Neural cell (in vitro differentiated cells): Measurements from ENCODE around the gene BNIP5. TPM values are rescaled to one million over a fixed set of nuclear protein-coding genes. Genes with fewer than 3 reads are reported as not detected.

ENCODE experiments used
- H2AFZ ChIP-seq: fragments of 200-600, 300-800 bp; sonication (generic), shearing (Covaris generic); 2 replicates; pipeline ENCODE4 v1.6.0; 2014; ENCODE audit warnings: low read depth, mild to moderate bottlenecking, antibody characterized with exemption, low read length, moderate library complexity
- H3F3A ChIP-seq: fragments of 200-600 bp; shearing (Covaris generic); 2 replicates; pipeline ENCODE4 v1.6.1; 2016; ENCODE audit warnings: mild to moderate bottlenecking, moderate library complexity, mixed read lengths, antibody characterized with exemption, low read length; ENCODE audit not compliant: insufficient read depth, poor library complexity, severe bottlenecking
- H3K27ac ChIP-seq: fragments of 200-600, 300-800 bp; sonication (generic), shearing (Covaris generic); 2 replicates; pipeline ENCODE4 v1.5.1; 2014; ENCODE audit warnings: mild to moderate bottlenecking, low read length, moderate library complexity
- H3K27me3 ChIP-seq: fragments of 300-800, 200-600 bp; sonication (generic), shearing (Covaris generic); 2 replicates; pipeline ENCODE4 v1.6.0; 2014; ENCODE audit warnings: mild to moderate bottlenecking, low read depth, low read length, moderate library complexity; ENCODE audit not compliant: insufficient read depth
- H3K36me3 ChIP-seq: fragments of 300-800, 200-600 bp; sonication (generic), shearing (Covaris generic); 2 replicates; pipeline ENCODE4 v1.5.1; 2014; ENCODE audit warnings: mild to moderate bottlenecking, antibody characterized with exemption, low read length, moderate library complexity; ENCODE audit not compliant: insufficient read depth
- H3K4me2 ChIP-seq: fragments of 300-800, 200-600 bp; sonication (generic), shearing (Covaris generic); 2 replicates; pipeline ENCODE4 v1.6.0; 2014; ENCODE audit warnings: mild to moderate bottlenecking, low read length
- H3K4me3 ChIP-seq: fragments of 300-800, 200-600 bp; sonication (generic), shearing (Covaris generic); 2 replicates; pipeline ENCODE4 v1.5.1; 2014; ENCODE audit warnings: mild to moderate bottlenecking, low read length, moderate library complexity
- H3K79me2 ChIP-seq: fragments of 200-600 bp; shearing (Covaris generic); replicated peaks from 2 replicates; pipeline ENCODE4 v1.6.0; 2014; ENCODE audit warnings: mild to moderate bottlenecking, low read length, moderate library complexity; ENCODE audit not compliant: insufficient read depth
- H3K9ac ChIP-seq: fragments of 300-800, 200-600 bp; sonication (generic), shearing (Covaris generic); 2 replicates; pipeline ENCODE4 v1.6.1; 2016; ENCODE audit warnings: mild to moderate bottlenecking, low read length, mixed read lengths
- H3K9me2 ChIP-seq: fragments of 200-600 bp; shearing (Covaris generic); 2 replicates; pipeline ENCODE4 v1.6.1; 2016; ENCODE audit warnings: mild to moderate bottlenecking, low read length, mixed read lengths; ENCODE audit not compliant: insufficient read depth
- H3K9me3 ChIP-seq: fragments of 200-600, 300-800 bp; sonication (generic), shearing (Covaris generic); 2 replicates; pipeline ENCODE4 v1.6.1; 2016; ENCODE audit warnings: mild to moderate bottlenecking, mixed run types, low read length, moderate library complexity, mixed read lengths
- H4K20me1 ChIP-seq: fragments of 200-600 bp; shearing (Covaris generic); 2 replicates; pipeline ENCODE4 v1.6.1; 2016; ENCODE audit warnings: mild to moderate bottlenecking, mixed run types; ENCODE audit not compliant: insufficient read depth
- CTCF ChIP-seq: fragments of 450-650 bp; IDR thresholded peaks from 2 replicates; pipeline ENCODE4 v1.5.1; 2014; ENCODE audit warnings: antibody characterized with exemption, mild to moderate bottlenecking, moderate library complexity; ENCODE audit not compliant: poor library complexity, severe bottlenecking
- EP300 ChIP-seq: fragments of 450-650 bp; conservative IDR thresholded peaks from 2 replicates; pipeline ENCODE4 v1.6.1; 2014; ENCODE audit warnings: antibody characterized with exemption, mild to moderate bottlenecking, moderate library complexity; ENCODE audit not compliant: poor library complexity, severe bottlenecking
- EZH2 ChIP-seq: fragments of 200-600, 300-800 bp; shearing (Covaris generic), sonication (generic); IDR thresholded peaks from 2 replicates; pipeline ENCODE4 v1.6.1; 2014; ENCODE audit warnings: antibody characterized with exemption, low read length, borderline replicate concordance, mild to moderate bottlenecking; ENCODE audit not compliant: insufficient read depth, poor library complexity, severe bottlenecking
- MXI1 ChIP-seq: fragments of 450-650 bp; conservative IDR thresholded peaks from 2 replicates; pipeline ENCODE4 v1.6.1; 2014; ENCODE audit warnings: antibody characterized with exemption, mild to moderate bottlenecking; ENCODE audit not compliant: poor library complexity, severe bottlenecking
- POLR2AphosphoS5 ChIP-seq: IDR thresholded peaks from 2 replicates; pipeline ENCODE4 v1.6.1; 2012
- RAD21 ChIP-seq: fragments of 450-650 bp; conservative IDR thresholded peaks from 2 replicates; pipeline ENCODE4 v1.6.1; 2014; ENCODE audit warnings: antibody characterized with exemption, mild to moderate bottlenecking, moderate library complexity
- REST ChIP-seq: IDR thresholded peaks from 2 replicates; pipeline ENCODE4 v1.6.1; 2012; ENCODE audit warnings: borderline replicate concordance
- SMC3 ChIP-seq: fragments of 450-650 bp; conservative IDR thresholded peaks from 2 replicates; pipeline ENCODE4 v1.6.1; 2014; ENCODE audit warnings: antibody characterized with exemption, mild to moderate bottlenecking, moderate library complexity; ENCODE audit not compliant: poor library complexity
- TAF1 ChIP-seq: IDR thresholded peaks from 2 replicates; pipeline ENCODE4 v1.6.1; 2012; ENCODE audit warnings: low read depth
- polyA plus RNA-seq: library from polyadenylated mRNA; depleted of rRNA; stranded (reverse); fragments of >200 nt; gene quantifications from 2 replicates; pipeline ENCODE4 v1.2.3, GENCODE V29; 2014

BNIP5 gene
- polyA plus RNA-seq, 1 donor from 2014 or later = not detected

DNA sequence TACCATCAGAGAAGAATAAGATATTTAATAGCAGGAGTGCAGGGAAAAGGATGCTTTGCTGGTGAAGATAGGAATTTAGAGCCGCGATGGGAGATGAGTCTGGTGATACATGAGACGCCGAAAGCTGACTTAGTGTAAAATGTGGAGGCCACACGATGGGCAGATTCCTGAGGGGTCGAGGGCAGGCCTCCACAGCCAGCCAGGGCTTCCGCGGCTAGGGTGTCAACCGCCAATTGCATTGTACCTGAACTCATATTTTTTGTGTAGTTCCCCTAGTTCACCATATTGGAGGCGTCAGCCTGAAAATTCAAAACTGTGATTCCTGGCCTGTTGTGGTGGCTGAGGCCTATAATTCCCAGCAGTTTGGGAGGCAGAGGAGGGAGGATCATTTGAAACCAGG, 42.2 kb upstream of the BNIP5 start:
- H3K27me3 ChIP-seq = no peaks in the 10 kb centered on the region
- H3K9ac ChIP-seq = no peak overlapping the region
- no peak overlapping the region for H3K4me3 ChIP-seq
- no peaks in the 10 kb centered on the region for H3F3A ChIP-seq
- no peaks in the 10 kb centered on the region for H3K79me2 ChIP-seq
- H4K20me1 ChIP-seq = no peaks in the 10 kb centered on the region
- H3K9me2 ChIP-seq = no peaks in the 10 kb centered on the region
- no peak overlapping the region for H2AFZ ChIP-seq
- H3K4me2 ChIP-seq = no peak overlapping the region
- TF ChIP-seq EP300 = peak; percentile 21
- TF ChIP-seq EZH2 = no peak
- TF ChIP-seq REST = no peak
- no peak for TF ChIP-seq RAD21
- no peak for TF ChIP-seq SMC3
- TF ChIP-seq POLR2AphosphoS5 = no peak
- no peaks in the 10 kb centered on the region for H3K9me3 ChIP-seq
- H3K27ac ChIP-seq = peak overlapping the region; percentile 34
- H3K36me3 ChIP-seq = no peaks in the 10 kb centered on the region

DNA sequence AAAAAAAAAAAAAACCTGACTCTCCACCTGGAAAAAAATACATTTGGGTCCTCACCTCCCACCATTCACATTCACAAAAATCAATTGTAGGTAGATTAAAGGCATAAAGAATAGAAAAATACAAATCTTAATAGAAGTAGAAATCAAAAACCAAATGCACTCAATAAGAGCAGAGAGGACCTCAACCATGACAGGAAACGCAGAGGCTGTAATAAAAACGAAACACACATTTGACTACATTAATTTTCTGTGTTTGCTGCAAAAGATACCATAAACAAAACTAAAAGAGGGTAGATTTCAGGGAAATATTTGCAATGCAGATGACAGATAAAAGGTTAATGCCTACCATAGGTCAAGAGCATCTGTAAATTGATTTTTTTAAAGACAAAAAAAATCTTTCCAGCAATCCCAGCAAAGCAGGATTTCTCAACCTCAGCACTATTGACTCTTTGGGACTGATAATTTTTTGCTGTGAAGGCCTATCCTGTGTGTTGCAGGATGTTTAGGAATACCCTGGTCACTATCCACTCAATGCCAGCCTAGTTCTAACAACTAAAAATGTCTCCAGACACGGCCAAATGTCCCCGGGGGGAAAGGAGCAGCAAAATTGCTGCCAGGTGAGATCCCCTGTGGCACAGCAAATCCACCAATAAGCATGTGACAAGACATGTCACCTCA, 41.7 kb upstream of the BNIP5 start:
- H3K36me3 ChIP-seq = no peaks in the 10 kb centered on the region
- H3F3A ChIP-seq = no peaks in the 10 kb centered on the region
- peak overlapping the region; percentile 34 for H3K27ac ChIP-seq
- H3K9ac ChIP-seq = no peak overlapping the region
- no peaks in the 10 kb centered on the region for H4K20me1 ChIP-seq
- no peak overlapping the region for H3K4me2 ChIP-seq
- no peaks in the 10 kb centered on the region for H3K9me3 ChIP-seq
- no peak overlapping the region for H3K4me3 ChIP-seq
- no peaks in the 10 kb centered on the region for H3K79me2 ChIP-seq
- TF ChIP-seq POLR2AphosphoS5 = peak; percentile 16
- no peak for TF ChIP-seq TAF1
- no peaks in the 10 kb centered on the region for H3K9me2 ChIP-seq
- no peaks in the 10 kb centered on the region for H3K27me3 ChIP-seq
- H2AFZ ChIP-seq = no peak overlapping the region

- H3K4me2 ChIP-seq = no peak overlapping the region
- H3K36me3 ChIP-seq = no peaks in the 10 kb centered on the region
- H3F3A ChIP-seq = no peaks in the 10 kb centered on the region
- H3K9me2 ChIP-seq = no peaks in the 10 kb centered on the region
- H3K27ac ChIP-seq = no peak overlapping the region
- TF ChIP-seq SMC3 = no peak
- TF ChIP-seq POLR2AphosphoS5 = no peak
- no peak for TF ChIP-seq EP300
- no peak for TF ChIP-seq EZH2
- TF ChIP-seq RAD21 = no peak
- no peak for TF ChIP-seq TAF1
- no peak for TF ChIP-seq CTCF
- no peak for TF ChIP-seq REST
- TF ChIP-seq MXI1 = no peak
- no peak overlapping the region for H3K4me3 ChIP-seq
- no peaks in the 10 kb centered on the region for H3K79me2 ChIP-seq
- no peak overlapping the region for H3K9ac ChIP-seq
- H3K27me3 ChIP-seq = no peaks in the 10 kb centered on the region
- no peak overlapping the region for H2AFZ ChIP-seq
- H4K20me1 ChIP-seq = no peaks in the 10 kb centered on the region
- H3K9me3 ChIP-seq = no peaks in the 10 kb centered on the region
Observed at GRCh38 chr6:36377594-36377993, 40.9 kb upstream of the BNIP5 start.
